ENCODE results near the gene MIER1.

Gene MIER1

GRCh38 chr1:66929146-66929688, 4.4 kb downstream of the MIER1 start:
- TF ChIP-seq CTCF (IDR thresholded peaks at IDR 0.05) = no peak
- TF ChIP-seq ZFX (IDR thresholded peaks at IDR 0.05; ENCODE audit: borderline replicate concordance) = no peak
- H3K27ac ChIP-seq = peak overlapping the region; percentile 92

GRCh38 chr1:66929691-66929998, 4.9 kb downstream of the MIER1 start:
- TF ChIP-seq CTCF (IDR thresholded peaks at IDR 0.05) = no peak
- TF ChIP-seq ZFX (IDR thresholded peaks at IDR 0.05; ENCODE audit: borderline replicate concordance) = no peak
- H3K27ac ChIP-seq = peak overlapping the region; percentile 92

- peak overlapping the region; percentile 92 for H3K27ac ChIP-seq
- no peak for TF ChIP-seq ZFX (IDR thresholded peaks at IDR 0.05; ENCODE audit: borderline replicate concordance)
- TF ChIP-seq CTCF (IDR thresholded peaks at IDR 0.05) = no peak; the same call in 1 of the 2 replicates
Measured at GRCh38 chr1:66929999-66930822, 5.4 kb downstream of the MIER1 start.

- H3K27ac ChIP-seq = peak overlapping the region; percentile 92
- TF ChIP-seq CTCF (IDR thresholded peaks at IDR 0.05) (no peak), ZFX (IDR thresholded peaks at IDR 0.05; ENCODE audit: borderline replicate concordance) (no peak)
Measured at GRCh38 chr1:66930823-66931174, 6.0 kb downstream of the MIER1 start.

GRCh38 chr1:66931590-66931989, 6.8 kb downstream of the MIER1 start:
- no peak for TF ChIP-seq ZFX (IDR thresholded peaks at IDR 0.05; ENCODE audit: borderline replicate concordance)
- TF ChIP-seq CTCF (IDR thresholded peaks at IDR 0.05) = no peak
- peak overlapping the region; percentile 92 for H3K27ac ChIP-seq

DNA sequence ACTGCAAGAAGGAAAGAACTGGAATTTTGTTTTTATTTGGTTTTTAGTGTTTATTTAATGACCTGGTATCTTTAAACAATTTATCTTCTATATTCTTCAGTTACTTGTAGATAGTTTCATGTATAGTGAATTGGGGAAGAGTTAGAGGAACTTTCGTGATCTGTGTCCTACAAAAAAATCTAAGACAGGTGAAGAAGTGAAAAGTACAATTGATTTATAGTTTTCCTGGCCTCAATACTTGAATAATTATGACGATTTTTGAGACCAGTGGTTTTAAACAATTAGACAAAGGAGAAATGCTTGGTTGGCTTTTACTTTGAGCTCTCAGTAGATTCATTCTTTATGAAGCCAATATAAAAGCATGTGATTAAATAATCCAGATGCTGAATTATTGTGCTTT, 7.5 kb downstream of the MIER1 start:
- no peak for TF ChIP-seq CTCF (IDR thresholded peaks at IDR 0.05)
- TF ChIP-seq ZFX (IDR thresholded peaks at IDR 0.05; ENCODE audit: borderline replicate concordance) = no peak
- H3K27ac ChIP-seq = peak overlapping the region; percentile 92; the same call in 1 of the 2 replicates

Measured in 22Rv1 (cell line).